Panc1 (cell line): Measurements from ENCODE around the gene PDGFRA. TPM values are rescaled to one million over a fixed set of nuclear protein-coding genes. Genes with fewer than 3 reads are reported as not detected.
A peak's percentile ranks its signal among the peaks of the same experiment; 100 is the strongest.

Source experiments
- ATAC-seq: fragments of 200-7000 bp; cut with Tn5 transposase; 2 replicates; pipeline ENCODE4 v1.9.1; 2020; ENCODE audit warnings: mild to moderate bottlenecking, moderate library complexity
- BruUV-seq: library from RNA; stranded (reverse); fragments of 400-500 nt; replicated peaks from 2 replicates; lab custom pipeline; 2021; lab: Mats Ljungman, UMichigan
- CTCF ChIA-PET: fragments of 300-600 bp; sonication (Branson Sonifier 250); formaldehyde crosslinking; loops from one replicate; lab custom pipeline; 2022; ENCODE audit warnings: antibody characterized with exemption; lab: Charles Lee
- POLR2A ChIA-PET: fragments of 300-600 bp; sonication (Branson Sonifier 250); formaldehyde crosslinking; loops from one replicate; lab custom pipeline; 2022; ENCODE audit warnings: antibody characterized with exemption; lab: Charles Lee
- DNase-seq: peaks from one replicate; pipeline ENCODE4 v3.0.0-alpha.2; 2010; ENCODE audit warnings: low read depth, low spot score
- H3K27ac ChIP-seq: 2 replicates; pipeline ENCODE4 v1.5.1; 2011; ENCODE audit warnings: mild to moderate bottlenecking, low read length, inconsistent platforms
- H3K27me3 ChIP-seq: fragments of 200-500 bp; sonication (Bioruptor generic); 2 replicates; pipeline ENCODE4 v1.6.0; 2014; ENCODE audit warnings: low read length, inconsistent platforms; ENCODE audit not compliant: control insufficient read depth, insufficient read depth
- H3K36me3 ChIP-seq: fragments of 200-500 bp; sonication (Bioruptor generic); 2 replicates; pipeline ENCODE4 v1.5.1; 2014; ENCODE audit warnings: inconsistent platforms, mild to moderate bottlenecking, low read length, moderate library complexity; ENCODE audit not compliant: control insufficient read depth, insufficient read depth
- H3K4me1 ChIP-seq: 2 replicates; pipeline ENCODE4 v1.5.1; 2011; ENCODE audit warnings: inconsistent platforms, mild to moderate bottlenecking, low read length, moderate library complexity; ENCODE audit not compliant: control insufficient read depth, insufficient read depth
- H3K4me3 ChIP-seq, 2 experiments: 2 replicates each; pipeline ENCODE4 v1.5.1; 2011 to 2012; ENCODE audit warnings: low read depth in 2 of 2, low read length in 2 of 2, mild to moderate bottlenecking in 2 of 2, inconsistent platforms in 1 of 2, moderate library complexity in 1 of 2
- H3K9me3 ChIP-seq: fragments of 200-500 bp; sonication (Bioruptor generic); 2 replicates; pipeline ENCODE4 v1.5.1; 2014; ENCODE audit warnings: low read depth, mild to moderate bottlenecking, inconsistent platforms, low read length, moderate library complexity; ENCODE audit not compliant: control insufficient read depth, insufficient read depth
- SIN3A ChIP-seq: IDR thresholded peaks from 2 replicates; pipeline ENCODE4 v1.6.1; 2012; ENCODE audit warnings: low read depth, mild to moderate bottlenecking, low read length, moderate library complexity, borderline replicate concordance; ENCODE audit not compliant: insufficient read depth
- TCF7L2 ChIP-seq: IDR thresholded peaks from 2 replicates; pipeline ENCODE4 v1.6.1; 2011; ENCODE audit warnings: mild to moderate bottlenecking, low read depth, low read length, inconsistent platforms
- in situ Hi-C: cut with HindIII; loops from 2 replicates; pipeline ENCODE4 v1.10.0; 2016; ENCODE audit warnings: low sequenced_read_pairs, low pct_unique_long_range_greater_than_20kb
- intact Hi-C: fragments of 100-400 bp; cut with micrococcal nuclease; formaldehyde crosslinking; loops from one replicate; pipeline ENCODE4 v1.10.0; 2022; ENCODE audit not compliant: unreplicated experiment
- total RNA-seq: library from RNA; stranded (reverse); gene quantifications from one replicate; pipeline ENCODE4 v1.2.1, GENCODE V29; 2021; ENCODE audit not compliant: unreplicated experiment
- TF ChIP-seq, protein P1 (sequence below): fragments of 450-650 bp; IDR thresholded peaks from 2 replicates; pipeline ENCODE4 v1.5.1; 2017; ENCODE audit warnings: mild to moderate bottlenecking

Gene PDGFRA
- total RNA-seq, 1 experiment from 2014 or later: 0.15 TPM

DNA sequence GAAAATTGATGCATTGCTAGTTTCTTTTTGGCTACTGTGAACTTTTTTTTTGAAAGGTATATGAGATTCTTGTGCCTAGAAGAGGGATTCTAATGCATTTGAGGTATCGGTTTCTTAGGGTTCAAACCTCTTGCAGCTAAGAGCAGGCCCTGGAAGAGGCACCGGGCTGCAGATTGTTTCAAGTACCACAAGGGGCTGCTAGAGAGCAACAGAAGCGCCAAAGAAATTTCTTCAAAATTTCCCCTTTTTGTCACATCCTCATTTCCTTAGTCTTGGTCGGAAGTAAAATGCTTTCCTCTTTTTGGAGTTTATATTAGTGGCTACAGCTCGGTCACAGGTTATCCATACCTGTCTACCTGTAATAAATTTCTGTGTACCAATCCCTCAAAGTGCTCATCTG, 89.8 kb downstream of the PDGFRA start:
- intact Hi-C loops: no loop called here
- CTCF ChIA-PET: interaction anchor here (0.6 kb wide), 2 partner anchors 13 to 186 kb away, joined by 3 read pairs; no protein-coding TSS in a partner anchor
- Histone ChIP-seq H3K4me3 (no peak overlapping the region), H3K27me3 (no peaks in the 10 kb centered on the region), H3K4me1 (no peaks in the 10 kb centered on the region), H3K27ac (no peak overlapping the region), H3K36me3 (no peaks in the 10 kb centered on the region), H3K9me3 (no peaks in the 10 kb centered on the region)
- no TSS peak for BruUV-seq
- no peak for TF ChIP-seq TCF7L2
- TF ChIP-seq, protein P1, sequence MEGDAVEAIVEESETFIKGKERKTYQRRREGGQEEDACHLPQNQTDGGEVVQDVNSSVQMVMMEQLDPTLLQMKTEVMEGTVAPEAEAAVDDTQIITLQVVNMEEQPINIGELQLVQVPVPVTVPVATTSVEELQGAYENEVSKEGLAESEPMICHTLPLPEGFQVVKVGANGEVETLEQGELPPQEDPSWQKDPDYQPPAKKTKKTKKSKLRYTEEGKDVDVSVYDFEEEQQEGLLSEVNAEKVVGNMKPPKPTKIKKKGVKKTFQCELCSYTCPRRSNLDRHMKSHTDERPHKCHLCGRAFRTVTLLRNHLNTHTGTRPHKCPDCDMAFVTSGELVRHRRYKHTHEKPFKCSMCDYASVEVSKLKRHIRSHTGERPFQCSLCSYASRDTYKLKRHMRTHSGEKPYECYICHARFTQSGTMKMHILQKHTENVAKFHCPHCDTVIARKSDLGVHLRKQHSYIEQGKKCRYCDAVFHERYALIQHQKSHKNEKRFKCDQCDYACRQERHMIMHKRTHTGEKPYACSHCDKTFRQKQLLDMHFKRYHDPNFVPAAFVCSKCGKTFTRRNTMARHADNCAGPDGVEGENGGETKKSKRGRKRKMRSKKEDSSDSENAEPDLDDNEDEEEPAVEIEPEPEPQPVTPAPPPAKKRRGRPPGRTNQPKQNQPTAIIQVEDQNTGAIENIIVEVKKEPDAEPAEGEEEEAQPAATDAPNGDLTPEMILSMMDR: peak; percentile 85
- in situ Hi-C loops: no loop called here
- POLR2A ChIA-PET: no interaction called here
- DNase-seq: peak; percentile 18
- ATAC-seq: no peak

DNA sequence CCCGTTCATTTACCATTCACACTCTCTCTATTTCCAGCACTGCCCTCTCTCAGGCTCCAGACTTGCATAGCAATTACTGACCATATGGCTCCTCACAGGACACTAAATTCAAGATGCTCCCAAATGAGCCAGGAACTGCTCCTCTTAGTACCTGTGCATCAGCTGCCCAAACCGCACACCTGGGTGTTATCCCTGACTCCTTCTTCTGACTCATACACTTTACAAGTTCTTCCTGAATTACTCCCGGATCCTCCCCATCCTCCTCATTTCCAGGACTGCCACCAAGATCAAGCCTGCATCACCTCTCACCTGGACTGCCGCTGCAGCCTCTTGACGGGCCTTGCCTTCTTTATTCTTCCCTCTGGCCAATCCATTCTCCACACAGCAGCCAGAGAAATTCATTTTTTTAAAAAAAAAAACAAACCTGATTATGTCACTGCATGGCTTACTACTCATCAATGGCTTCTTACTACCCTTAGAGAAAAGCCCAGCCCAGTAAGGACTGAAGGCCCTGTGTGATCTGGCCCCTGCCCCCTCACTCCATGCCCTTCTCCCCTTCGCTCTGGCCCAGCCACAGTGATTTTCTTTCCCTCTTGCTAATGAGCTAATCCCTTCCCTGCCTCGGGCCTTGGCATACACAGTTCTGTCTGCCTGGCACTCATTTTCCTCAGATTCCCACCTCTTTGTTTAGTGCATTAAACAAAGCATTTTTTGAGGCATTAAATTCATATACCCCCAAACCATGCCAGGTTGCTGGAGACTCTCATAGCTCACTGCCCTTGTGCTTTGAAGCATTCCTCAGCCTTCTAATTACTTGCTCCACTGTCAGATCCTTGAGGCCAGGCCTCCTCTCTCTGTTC, 92.0 kb downstream of the PDGFRA start:
- H3K27me3 ChIP-seq: no peaks in the 10 kb centered on the region
- H3K4me1 ChIP-seq: no peaks in the 10 kb centered on the region
- TF ChIP-seq TCF7L2: no peak
- in situ Hi-C loops: no loop called here
- H3K36me3 ChIP-seq: no peaks in the 10 kb centered on the region
- ATAC-seq (no peak), DNase-seq (no peak)
- no peak overlapping the region for H3K27ac ChIP-seq
- ChIA-PET POLR2A (no interaction called here), CTCF (no interaction called here)
- intact Hi-C loops: loop anchor here (5.0 kb wide), 1 partner anchor 641 kb away; no protein-coding TSS in a partner anchor
- no peak overlapping the region for H3K4me3 ChIP-seq
- H3K9me3 ChIP-seq: no peaks in the 10 kb centered on the region
- no TSS peak for BruUV-seq

DNA sequence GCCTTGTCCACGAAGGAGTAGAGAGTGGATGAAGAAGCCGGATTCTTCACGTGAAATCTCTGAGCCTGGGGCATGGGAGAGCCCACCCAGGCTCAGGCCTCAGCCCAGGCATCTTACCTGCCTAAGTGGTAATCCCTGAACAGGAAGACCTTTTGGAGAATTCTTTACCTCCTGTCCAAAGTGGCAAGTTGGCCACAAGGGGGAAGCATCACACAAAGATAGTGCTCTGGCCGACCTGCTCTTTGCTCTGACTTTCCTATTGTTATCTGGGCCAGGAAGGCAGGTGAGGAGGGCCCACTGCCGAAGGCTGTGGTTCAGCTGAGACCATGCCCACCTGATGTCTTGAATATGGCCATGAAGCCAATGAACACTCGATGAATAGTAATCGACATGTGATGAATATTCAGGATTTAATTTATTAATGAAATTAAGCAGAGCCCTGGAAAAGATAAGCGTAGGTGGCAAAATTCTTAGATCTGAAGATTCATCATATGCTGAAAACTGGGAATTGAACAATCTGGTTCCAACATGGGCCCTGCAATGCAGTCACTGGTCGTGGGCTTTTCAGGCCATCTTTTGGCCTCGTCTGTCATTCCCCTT, 93.8 kb downstream of the PDGFRA start:
- no peaks in the 10 kb centered on the region for H3K36me3 ChIP-seq
- H3K4me3 ChIP-seq: no peak overlapping the region
- ATAC-seq (peak; percentile 87), DNase-seq (peak; percentile 20)
- no peak overlapping the region for H3K27ac ChIP-seq
- ChIA-PET CTCF (no interaction called here), POLR2A (no interaction called here)
- no peak for TF ChIP-seq SIN3A
- TF ChIP-seq, protein P1: peak; percentile 74
- no peaks in the 10 kb centered on the region for H3K4me1 ChIP-seq
- BruUV-seq: no TSS peak
- H3K9me3 ChIP-seq: no peaks in the 10 kb centered on the region
- no peaks in the 10 kb centered on the region for H3K27me3 ChIP-seq
- in situ Hi-C loops: no loop called here
- intact Hi-C loops: loop anchor here (2.0 to 5.0 kb wide), 2 partner anchors 118 to 639 kb away; no protein-coding TSS in a partner anchor
